Inferior parietal cortex (tissue), 1 donor: ENCODE measurements around the gene LIG1.
"Not testable (repeated sequence)": the region's sequence is repeated elsewhere in the genome, so short reads cannot be mapped to it uniquely, and the experiment has no call there.

Experiments used
- DNase-seq: peaks from one replicate; pipeline ENCODE4 v3.0.0-alpha.2; 2016; ENCODE audit errors: extremely low spot score

Gene LIG1

DNA sequence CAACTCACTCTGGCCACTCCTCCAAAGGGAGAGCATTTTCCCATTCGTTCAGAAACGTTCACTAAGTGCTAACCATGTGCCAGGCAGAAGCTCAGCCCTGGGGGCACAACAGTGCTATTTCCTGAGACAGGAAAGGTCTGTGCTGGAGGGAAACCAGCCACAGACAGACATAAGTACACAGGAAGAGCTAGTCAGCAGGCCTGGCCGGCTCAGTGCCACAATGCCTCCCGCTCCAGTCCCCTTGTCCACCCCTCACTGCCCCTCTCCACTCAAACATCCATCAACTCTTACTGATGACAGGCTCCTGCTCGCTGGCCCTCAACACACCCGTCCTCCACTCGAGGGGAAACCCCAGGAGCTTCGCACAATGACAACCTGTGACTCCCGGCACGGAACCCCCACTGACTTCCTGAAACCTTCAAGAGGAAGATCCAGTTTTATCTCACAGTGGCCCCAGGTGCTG is 48.2 kb downstream of the LIG1 start:
- DNase-seq: no peak

DNA sequence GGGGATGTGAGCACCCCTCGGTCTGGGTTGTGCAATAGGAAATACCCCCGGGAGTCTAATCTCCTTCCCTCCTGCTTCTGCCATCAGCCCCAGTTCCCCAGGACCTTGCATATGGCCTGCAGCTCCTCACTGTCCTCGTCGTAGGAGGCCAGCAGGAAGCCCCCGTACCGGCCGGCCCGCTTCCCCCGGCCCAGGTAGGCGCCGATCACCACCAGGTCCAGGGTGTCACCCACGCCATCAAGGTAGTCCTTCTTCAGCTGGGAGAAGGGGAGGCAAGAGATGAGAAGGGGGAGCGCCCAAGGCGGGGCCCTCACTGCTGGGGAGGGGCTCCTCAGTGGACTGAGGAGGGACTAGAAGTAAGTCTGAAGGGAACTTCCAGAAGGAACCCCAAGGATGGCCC is 49.1 kb downstream of the LIG1 start:
- no peak for DNase-seq

DNA sequence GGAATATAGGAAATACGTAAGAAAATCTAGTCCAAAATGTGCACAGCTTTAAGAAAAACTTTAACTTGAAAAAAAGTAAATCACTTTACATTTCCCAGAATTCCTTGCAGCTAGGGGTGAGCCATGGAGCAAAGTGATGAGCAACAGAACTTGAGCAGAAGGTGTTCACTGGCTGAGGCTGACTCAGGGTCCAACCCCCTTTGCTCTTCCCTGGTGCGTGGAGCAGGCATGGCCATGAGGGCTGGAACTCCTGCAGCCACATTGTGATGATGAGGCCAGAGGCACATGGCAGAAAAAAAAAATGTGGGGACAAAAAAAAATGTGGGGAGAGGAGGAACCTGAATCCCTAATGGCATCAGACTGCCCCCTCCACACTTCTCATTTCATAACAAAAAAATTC is 49.6 kb downstream of the LIG1 start:
- DNase-seq: no peak

DNA sequence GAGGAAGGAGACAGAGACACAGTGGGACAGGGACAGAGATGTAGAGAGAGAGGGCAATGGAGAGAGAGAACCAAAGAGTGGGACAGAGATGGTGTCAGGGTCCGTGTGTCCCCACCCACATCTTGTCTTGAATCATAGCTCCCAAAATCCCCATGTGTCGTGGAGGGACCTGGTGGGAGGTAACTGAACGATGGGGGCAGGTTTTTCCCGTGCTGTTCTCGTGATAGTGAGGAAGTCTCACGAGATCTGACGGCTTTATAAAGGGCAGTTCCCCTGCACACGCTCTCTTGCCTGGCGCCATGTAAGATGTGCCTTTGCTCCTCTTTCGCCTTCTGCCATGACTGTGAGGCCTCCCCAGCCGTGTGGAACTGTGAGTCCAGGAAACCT is 52.0 kb downstream of the LIG1 start:
- DNase-seq: no peak

DNA sequence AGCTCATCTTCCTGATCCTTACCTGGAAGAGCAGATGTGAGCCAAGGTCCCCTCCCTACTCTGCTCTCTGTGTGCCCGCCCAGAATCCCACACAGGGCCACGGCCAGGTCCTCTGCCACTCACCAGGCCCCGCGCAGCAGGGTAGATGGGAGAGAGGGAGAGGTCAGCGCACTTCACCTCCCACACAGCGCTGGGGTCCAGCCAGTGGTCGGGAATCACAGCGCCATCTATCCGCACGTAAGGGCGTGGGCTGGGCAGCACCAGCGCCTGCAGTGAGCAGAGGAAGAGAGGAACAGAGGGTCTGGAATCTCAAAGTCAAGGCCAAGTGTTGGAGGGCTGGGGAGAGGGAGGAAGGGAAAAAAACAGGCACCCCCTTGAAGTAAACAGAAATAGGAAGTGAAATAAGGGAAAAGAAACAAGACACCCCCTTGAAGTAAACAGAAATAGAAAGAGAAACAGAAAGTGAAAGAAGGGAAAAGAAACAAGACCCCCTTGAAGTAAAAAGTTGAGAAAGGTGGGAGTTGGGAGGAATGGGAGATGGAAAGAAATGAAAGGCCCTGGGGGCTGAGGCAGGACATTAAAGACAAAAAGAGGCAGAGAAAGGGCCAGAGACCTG is 52.5 kb downstream of the LIG1 start:
- no peak for DNase-seq

DNA sequence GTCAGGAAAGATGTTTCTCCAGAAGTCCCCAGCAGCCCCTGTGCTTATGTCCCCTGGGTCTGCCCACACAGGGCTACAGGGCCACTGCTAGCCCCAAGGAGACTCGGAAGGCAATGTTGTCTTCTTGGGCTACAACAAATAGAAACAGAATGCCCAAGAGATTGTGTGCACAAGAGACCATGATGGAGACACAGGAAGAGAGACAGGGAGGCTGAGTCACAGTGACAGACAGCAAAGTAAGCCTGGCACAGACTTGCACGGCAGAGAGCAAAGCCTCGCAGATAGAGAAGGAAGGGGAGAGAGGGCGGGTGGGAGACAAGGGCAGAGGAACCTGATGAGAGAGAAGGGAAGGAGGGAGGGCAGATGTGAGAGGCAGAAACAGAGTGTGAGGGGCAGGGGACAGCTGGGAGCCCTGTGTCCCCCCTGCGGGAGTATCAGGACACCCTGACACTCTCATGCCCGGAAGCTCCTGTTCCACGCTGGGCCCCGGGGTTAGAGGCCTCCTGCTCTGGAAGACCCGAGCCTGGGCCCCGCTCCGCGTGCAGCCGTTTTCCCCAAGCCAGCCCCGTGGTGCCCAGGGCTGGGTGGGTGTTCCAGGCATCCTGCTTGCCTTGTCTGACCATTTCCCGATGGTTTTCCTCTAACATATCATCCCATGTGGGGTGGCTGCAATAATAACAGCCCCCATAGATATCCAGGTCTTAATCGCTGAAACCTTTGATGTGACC is 56.8 kb downstream of the LIG1 start:
- no peak for DNase-seq

DNA sequence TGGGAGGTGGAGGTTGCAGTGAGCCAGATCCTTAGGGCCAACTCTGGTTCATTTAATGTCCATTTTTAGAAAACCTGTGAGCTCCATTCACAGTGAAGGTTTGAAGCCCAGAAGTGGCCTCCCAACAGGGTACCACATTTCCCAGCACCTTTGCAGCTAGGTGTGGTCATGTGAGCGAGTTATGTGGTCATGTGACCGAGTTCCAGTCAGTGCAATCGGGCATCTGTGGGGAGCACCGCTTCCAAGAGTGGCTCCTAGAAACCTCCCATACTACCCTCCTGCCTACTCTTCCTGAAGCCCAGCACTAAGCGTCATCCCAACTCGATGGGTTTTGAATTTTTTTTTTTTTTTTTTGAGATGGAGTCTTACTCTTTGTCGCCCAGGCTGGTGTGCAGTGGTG is 58.9 kb downstream of the LIG1 start:
- DNase-seq: no peak

DNA sequence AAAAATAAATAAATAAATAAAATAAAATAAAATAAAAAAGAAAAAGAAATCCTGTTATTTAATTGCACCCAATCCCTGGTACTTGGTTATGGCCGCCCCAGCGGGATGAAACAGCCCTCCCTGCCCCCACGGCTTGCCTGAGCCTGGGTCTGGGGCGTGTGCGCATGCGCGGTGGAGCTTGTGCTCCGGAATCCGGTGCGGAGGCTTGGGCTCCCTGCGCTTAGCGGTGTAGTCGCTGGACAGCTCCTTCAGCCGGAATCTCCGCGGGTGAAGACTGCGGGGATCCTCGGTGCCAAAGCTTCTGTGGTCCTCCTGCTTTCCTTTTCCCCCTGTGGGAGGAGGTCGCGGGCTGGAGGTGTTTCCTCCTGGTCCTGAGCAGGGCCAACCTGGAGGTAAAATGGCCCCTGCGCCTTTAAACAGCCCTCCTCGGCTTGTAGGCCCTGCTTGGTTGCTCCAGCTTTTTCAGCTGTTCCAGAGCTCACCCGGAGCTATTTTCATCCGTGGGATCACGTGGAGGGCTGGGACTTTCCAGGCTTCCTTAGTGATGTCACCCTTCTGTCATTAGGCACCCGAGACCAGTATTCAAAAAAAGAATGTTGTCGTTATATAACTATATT is 59.7 kb downstream of the LIG1 start, which contains the start of gene PLA2G4C:
TSS of gene PLA2G4C (minus strand) at position 468 of the 617 bp plus-strand sequence. CDS start 4,288 bp downstream, outside the sequence.
- DNase-seq: peak; percentile 95

DNA sequence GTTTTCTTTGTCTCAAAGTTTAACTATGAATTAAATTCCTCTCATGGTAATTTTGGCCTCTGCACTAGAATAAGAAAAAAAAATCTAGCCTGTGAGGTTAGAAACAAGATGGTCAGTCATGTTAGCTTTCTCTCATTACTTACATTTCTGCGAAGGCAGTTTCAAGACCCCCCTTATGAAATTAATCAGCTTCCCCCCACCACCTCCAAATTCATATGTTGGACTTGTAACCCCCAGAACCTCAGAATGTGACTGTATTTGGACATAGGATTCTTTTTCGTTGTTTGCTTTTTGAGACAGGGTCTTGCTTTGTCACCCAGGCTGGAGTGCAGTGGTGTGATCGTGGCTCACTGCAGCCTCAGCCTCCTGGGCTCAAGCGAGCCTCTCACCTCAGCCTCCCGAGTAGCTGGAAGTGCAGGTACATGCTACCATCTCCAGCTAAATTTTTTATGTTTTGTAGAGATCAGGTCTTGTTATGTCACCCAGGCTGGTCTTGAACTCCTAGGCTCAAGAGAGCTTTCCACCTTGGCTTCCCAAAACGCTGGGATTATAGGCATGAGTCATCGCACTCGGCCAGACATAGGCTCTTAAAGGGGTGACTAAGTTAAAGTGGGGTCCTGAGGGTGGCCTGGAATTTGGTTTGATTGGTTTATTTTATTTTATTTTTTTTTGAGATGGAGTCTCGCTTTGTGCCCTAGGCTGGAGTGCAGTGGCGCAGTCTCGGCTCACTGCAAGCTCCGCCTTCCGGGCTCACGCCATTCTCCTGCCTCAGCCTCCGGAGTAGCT is 61.0 kb downstream of the LIG1 start:
- DNase-seq: no peak

DNA sequence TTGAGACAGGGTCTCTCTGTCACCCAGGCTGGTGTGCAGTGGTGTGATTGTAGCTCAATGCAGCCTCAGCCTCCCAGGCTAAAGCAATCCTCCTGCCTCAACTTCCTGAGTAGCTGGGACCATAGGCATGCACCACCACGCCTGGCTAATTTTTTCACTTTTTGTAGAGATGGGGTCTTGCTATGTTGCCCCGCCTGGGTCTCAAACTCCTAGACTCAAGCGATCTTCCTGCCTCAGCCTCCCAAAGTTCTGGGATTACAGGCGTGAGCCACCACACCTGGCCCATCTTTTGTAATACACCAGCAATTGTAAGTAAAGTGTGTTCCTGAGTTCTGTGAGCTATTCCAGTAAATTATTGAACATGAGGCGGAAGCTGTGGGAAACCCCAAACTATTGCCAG is 66.2 kb downstream of the LIG1 start:
- DNase-seq: no peak

DNA sequence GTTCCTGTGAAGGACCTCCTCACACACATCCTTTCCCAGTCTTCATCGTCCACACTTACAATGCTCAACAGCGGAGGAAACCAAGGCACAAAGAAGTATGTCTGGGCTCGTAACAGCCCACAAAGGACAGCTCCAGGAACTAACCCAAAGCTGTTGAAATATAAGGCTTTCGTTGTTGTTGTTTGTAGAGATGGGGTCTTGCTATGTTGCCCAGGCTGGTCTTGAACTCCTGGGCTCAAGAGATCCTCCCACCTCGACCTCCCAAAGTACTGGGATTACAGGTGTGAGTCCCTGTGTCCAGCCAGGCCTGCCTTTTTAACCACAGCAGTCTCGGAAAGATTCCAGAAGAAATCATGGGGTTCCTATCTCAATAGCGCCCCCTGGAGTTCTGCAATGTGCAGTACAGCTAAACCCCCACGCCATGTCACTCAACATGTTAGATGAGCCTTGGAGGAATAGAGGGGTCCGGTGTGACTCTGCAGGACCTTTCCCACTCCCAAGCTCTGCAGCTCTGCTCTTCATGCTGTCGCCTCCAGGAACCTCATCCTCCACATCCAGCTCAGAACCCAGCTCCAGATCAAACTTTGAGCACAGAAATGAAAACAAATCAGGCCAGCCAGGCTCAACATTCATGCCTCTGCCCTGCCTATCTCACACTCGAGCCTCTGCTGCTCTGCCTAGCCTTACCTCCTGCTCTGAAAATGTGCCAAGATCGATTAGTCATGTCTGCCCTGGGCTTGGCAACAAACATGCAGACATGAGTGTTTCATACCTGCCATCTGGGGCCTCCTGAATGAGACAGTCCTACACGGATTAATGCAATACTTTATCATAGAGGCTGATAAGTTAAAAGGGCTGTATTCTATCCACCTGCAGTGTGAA is 67.0 kb downstream of the LIG1 start:
- no peak for DNase-seq

DNA sequence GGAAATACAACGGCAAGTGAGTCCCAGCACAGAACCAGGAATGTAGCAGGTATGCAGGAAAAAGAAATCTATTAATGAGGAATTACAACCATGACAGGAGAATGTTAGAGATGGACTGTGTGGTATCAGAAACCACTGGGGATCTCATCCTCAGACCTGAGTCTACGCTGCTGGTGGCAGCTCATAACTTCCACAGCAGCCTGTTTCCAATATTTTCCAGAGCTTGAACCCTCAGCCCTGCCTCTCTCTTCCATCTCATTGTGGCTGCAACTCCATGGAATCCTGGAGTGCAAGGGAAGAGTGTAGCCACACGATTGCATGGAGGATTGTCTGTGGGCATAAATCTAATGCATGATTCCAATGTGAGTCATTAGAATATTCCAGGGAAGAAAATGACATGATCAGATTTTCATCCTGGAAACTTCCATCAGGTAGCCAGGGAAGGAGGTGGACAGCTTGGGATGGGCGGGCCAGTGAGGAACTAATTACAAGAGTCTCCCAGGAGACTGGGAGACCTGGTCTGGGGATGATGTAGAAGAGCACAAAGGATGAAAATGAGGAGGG is 74.5 kb downstream of the LIG1 start:
- DNase-seq: no peak

DNA sequence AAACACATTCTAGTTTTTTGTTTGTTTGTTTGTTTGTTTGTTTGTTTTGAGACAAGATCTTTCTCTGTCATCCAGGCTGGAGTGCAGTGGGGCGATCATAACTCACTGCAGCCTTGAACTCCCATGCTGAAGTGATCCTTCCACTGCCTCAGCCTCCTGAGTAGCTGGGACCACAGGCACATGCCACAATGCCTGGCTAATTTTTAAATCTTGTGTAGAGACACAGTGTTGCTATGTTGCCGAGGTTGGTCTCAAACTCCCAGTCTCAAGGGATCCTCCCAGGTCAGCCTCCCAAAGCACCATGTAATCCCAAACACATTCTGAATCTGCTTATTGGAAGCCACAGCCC is 75.3 kb downstream of the LIG1 start:
- DNase-seq: no peak

DNA sequence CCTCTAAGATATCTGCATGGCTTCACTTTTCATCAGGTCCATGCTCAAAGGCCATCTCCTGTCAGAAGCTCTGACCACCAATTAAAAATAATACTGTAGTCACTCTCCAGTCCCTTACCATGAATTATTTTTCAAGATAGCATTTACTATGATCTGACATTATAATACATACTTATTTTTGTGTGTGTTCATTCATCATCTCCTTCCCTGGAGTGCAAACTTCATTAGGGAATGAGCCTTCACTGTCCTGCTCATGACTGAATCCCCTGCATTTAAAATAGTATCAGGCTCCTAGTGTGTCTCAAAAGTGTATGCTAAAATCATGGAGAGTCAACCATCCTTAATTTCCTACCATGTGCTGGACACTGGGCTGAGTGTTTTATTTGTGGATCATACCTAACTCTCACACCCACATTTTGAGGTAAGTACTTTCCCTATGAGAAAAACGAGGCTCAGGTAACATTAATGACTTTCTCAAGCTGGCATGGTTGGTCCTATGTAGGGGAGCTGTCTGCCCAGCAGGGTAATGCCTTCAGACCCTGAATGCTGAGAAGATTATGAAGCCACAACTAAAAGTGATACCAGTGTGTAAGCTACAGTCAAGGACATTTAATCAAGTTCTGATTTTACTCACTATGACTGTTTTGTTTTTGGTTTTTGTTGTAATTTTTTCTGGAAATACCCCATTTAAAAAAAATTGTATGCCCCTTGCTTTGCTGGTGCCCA is 75.9 kb downstream of the LIG1 start:
- DNase-seq: no peak

DNA sequence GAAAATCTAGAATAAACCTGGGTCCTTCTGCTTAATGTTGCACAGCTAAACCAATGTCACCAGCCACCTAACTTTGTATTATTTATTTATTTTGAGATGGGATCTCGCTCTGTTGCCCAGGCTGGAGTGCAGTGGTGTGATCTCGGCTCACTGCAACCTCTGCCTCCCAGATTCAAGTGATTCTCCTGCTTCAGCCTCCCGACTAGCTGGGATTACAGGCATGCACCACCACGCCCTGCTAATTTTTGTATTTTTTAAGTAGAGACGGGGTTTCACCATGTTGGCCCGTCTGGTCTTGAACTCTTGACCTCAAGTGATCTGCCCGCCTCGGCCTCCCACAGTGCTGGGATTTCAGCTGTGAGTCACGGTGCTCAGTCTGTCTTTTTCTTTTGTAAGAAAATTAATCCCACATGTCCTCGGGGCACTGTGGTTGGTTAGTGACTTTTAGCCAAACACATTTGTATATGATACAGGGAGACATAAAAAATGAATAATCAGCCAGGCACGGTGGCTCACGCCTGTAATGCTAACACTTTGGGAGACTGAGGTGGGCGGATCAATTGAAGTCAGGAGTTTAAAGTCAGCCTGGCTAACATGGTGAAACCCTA is 78.9 kb downstream of the LIG1 start:
- not testable (repeated sequence) for DNase-seq

DNA sequence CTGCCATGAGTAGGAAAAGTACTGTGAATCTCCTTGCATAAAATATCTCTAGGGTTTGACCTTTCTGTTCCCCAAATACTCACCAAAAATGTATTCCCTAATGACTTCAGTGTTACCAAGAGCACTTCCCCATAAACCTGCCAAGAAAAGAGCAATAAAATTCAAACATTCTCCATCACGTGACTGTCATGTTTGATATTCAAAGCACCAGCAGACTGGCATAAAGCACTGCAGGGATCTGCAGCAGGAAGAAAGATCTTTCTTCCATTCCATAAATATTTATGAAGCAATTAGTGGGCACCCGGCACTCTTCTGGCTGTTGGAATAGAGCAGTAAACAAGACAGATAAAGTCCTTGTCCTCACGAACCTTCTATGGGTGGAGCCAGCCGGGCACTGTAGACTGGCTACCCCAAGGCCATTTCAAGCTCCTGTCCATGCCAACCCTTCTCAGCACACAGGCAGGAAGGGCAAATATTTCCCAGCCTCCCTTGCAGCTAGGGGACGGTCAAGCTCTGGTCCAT is 79.8 kb downstream of the LIG1 start:
- no peak for DNase-seq

DNA sequence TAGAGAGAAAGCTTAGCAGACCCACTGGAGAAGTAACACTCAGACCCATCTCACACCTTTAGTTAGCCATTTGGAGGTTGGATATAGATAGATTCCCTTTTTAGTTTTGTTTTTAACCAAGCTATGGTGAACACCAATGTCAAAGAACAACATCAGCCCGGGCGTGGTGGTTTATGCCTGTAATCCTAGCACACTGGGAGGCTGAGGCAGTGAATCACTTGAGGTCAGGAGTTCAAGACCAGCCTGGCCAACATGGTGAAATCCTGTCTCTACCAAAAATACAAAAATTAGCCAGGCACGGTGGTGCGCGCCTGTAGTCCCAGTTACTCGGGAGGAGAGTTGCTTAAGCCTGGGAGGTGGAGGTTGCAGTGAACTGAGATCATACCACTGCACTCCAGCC is 81.2 kb downstream of the LIG1 start:
- not testable (repeated sequence) for DNase-seq

DNA sequence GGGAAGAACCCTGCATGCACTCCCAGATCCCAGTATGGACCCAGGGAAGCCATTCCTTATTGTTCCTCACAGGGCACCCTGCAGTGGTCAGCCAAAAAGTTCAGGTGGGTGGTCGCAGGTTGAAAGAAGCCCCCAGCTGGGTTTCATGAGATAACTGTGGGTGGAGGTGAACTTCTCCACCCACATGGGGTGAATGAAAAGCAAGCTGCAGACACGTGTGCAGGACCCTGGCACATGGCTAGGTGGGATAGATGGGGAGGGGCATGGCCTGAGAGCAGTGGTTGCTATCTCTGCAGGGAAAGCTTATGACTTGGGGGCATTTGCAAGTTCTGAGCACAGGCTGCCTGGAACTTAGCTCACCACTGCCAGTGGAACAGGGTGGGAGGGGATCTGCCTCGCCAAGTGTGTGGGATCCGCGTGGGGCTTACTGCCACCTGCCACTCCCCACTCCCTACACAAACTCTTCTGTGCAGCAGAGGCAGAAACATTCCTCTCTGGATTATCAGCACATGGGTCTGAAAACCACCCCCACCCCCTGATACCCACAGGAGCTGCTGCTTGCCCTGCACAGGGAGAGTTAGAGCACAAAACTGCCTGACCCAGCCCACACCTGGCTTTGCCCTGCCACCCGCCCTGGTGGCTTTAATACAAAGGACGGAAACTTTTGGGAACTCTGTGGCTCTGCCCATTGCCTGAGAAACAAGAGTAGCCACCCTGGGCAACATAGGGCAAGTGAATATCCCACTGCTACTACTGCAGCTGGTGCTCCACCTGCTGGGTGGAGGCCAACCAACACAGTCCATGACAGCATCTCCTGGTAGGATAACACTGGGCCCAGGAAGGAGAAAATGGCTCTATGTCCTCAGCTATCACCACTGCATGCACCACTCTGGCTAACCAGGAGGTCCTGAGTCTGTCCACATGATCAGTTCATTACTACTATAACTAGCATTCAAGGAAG is 84.0 kb downstream of the LIG1 start:
- DNase-seq: no peak

DNA sequence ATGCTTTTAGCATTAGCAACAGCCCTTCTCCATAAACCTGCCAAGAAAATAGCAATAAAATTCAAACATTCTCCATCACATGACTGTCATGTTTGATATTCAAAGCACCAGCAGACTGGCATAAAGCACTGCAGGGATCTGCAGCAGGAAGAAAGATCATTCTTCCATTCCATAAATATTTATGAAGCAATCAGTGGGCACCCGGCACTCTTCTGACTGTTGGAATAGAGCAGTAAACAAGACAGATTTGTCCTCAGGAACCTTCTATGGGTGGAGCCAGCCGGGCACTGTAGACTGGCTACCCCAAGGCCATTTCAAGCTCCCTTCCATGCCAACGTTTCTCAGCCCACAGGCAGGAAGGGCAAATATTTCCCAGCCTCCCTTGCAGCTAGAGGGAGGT is 85.1 kb downstream of the LIG1 start:
- no peak for DNase-seq
